Measurements from ENCODE around the gene CDH6. TPM values are rescaled to one million over a fixed set of nuclear protein-coding genes. Genes with fewer than 3 reads are reported as not detected.

Gene CDH6
- total and polyA plus RNA-seq, 9 donors: 0.68 to 19.2 (median 2.5) TPM

DNA sequence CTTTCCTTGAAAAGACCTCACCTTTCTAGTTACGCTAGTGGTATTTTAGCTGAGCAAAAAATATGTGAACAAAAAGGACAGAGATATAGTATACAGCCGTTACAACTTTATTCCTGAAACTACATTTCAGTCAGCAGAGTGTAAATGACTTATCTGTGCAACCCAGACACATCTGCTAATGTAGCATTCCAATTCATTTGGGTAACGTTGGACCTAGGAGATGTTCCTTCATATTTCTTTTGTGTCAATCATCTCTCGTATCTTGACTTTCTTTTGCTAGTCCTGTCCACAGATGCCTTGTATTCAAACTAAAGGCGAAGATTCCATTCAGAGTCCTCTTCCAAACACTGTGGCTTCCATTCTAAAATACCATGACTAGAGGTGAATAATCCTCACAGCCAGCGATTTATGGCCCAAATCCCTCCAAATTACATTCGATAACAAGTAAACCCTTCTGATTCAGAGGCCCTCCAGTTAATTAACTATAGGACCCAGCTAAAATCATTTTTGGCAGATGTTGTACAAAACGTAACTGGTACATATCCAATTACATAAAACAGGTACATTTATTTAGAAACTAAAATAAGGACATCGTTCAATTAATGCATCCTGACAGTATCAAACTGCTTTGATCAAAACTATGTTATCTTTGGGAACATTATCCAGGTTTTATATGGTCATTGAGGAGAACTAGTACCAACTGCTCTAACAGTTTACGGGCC lies 182.7 kb downstream of the CDH6 start:
- Histone ChIP-seq H3K36me3 (no peaks in the 10 kb centered on the region), H3K27ac (no peak overlapping the region), H3K9me3 (no peaks in the 10 kb centered on the region), H3K4me3 (no peak overlapping the region), H3K4me1 (ENCODE audit: insufficient read depth) (no peaks in the 10 kb centered on the region), H3K27me3 (no peaks in the 10 kb centered on the region)
- 85 to 88% (median 88%) methylated on average over 10 of the region's 10 CpGs for WGBS, 3 donors
- no peak for DNase-seq
- TF ChIP-seq, protein P1, sequence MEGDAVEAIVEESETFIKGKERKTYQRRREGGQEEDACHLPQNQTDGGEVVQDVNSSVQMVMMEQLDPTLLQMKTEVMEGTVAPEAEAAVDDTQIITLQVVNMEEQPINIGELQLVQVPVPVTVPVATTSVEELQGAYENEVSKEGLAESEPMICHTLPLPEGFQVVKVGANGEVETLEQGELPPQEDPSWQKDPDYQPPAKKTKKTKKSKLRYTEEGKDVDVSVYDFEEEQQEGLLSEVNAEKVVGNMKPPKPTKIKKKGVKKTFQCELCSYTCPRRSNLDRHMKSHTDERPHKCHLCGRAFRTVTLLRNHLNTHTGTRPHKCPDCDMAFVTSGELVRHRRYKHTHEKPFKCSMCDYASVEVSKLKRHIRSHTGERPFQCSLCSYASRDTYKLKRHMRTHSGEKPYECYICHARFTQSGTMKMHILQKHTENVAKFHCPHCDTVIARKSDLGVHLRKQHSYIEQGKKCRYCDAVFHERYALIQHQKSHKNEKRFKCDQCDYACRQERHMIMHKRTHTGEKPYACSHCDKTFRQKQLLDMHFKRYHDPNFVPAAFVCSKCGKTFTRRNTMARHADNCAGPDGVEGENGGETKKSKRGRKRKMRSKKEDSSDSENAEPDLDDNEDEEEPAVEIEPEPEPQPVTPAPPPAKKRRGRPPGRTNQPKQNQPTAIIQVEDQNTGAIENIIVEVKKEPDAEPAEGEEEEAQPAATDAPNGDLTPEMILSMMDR (IDR thresholded peaks at IDR 0.05): no peak
- no peak for TF ChIP-seq POLR2A (IDR thresholded peaks at IDR 0.05)
- TF ChIP-seq EP300 (IDR thresholded peaks at IDR 0.05): no peak
- intact Hi-C loops (cut with DNase I): no loop called here

DNA sequence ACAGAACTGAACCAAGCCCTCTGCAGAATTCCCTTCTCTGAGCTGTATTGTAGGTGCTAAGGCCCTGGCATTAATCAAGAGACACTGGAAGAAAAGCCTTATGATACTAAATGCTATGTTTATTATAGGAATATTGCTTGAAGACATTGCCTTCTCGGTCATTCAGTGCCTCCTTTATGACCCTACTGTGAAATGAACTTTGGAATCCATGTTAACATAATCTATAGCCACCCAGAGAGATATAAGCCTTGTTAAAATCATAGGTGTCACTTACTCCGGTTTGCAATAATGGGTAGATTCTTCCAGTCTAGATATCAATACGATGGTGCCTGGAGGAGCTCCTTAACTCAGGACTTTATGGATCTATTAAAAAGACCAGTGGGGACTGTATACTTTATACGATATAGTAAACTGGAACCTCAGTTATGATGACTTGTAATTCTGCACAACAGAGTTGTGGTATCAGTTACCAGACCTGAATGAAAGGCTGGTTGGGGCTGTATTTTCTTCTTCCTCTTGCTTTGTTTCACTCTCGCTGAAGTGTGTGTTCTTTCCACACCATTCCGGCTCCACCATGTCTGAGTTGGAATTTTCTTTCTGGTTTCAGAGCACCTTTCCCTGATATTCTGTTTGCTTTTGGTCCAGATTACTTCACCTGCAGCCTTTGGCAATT lies 183.9 kb downstream of the CDH6 start:
- no peaks in the 10 kb centered on the region for H3K4me1 ChIP-seq (ENCODE audit: insufficient read depth)
- H3K36me3 ChIP-seq: no peaks in the 10 kb centered on the region
- no peak for DNase-seq
- TF ChIP-seq EP300 (IDR thresholded peaks at IDR 0.05) (no peak), POLR2A (IDR thresholded peaks at IDR 0.05) (no peak)
- TF ChIP-seq, protein P1 (IDR thresholded peaks at IDR 0.05): no peak
- no peak overlapping the region for H3K27ac ChIP-seq
- WGBS, 3 donors: 87 to 93% (median 93%) methylated on average over 6 of the region's 6 CpGs
- intact Hi-C loops (cut with DNase I): no loop called here
- H3K27me3 ChIP-seq: no peaks in the 10 kb centered on the region
- no peaks in the 10 kb centered on the region for H3K9me3 ChIP-seq
- no peak overlapping the region for H3K4me3 ChIP-seq

DNA sequence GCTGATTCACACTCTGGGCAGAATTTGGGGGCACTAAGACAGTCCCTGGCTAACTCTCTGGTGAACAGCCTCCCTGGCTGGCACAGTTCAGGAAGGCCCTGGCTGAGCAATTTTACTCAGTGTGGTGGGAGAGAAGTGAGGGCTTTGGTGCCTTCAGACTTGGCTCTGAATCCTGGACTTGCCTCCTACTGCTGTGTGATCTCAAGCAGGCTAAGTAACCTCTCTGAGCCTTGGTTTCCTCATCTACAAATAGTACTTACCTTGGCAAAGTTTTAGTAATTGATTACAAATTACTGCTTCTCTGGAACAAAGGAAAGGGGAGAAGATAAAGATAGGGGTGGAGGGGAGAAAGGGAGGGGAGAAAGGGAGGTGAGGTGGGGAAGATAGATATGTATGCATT lies 184.7 kb downstream of the CDH6 start:
- no peak overlapping the region for H3K27ac ChIP-seq
- TF ChIP-seq, protein P1 (IDR thresholded peaks at IDR 0.05): no peak
- TF ChIP-seq POLR2A (IDR thresholded peaks at IDR 0.05) (no peak), EP300 (IDR thresholded peaks at IDR 0.05) (no peak)
- H3K36me3 ChIP-seq: no peaks in the 10 kb centered on the region
- intact Hi-C loops (cut with DNase I): no loop called here
- H3K4me1 ChIP-seq (ENCODE audit: insufficient read depth): no peaks in the 10 kb centered on the region
- no peak overlapping the region for H3K4me3 ChIP-seq
- H3K9me3 ChIP-seq: no peaks in the 10 kb centered on the region
- DNase-seq: no peak
- H3K27me3 ChIP-seq: no peaks in the 10 kb centered on the region
